H9 (cell line): ENCODE data around the gene DPM3. TPM values are rescaled to one million over a fixed set of nuclear protein-coding genes. Genes with fewer than 3 reads are reported as not detected.

Experiments
- DNase-seq: peaks from one replicate; pipeline ENCODE4 v3.0.0-alpha.2; 2017
- H2AFZ ChIP-seq: one replicate; pipeline ENCODE4 v1.6.1; 2013; ENCODE audit warnings: mild to moderate bottlenecking, low read length, control low read depth, moderate library complexity
- H2AK5ac ChIP-seq: 2 replicates; pipeline ENCODE4 v1.6.1; 2013; ENCODE audit warnings: low read length, control low read depth, mixed read lengths; ENCODE audit not compliant: insufficient read length
- H2BK120ac ChIP-seq: one replicate; pipeline ENCODE4 v1.6.1; 2013; ENCODE audit warnings: low read depth, mild to moderate bottlenecking, low read length, control low read depth, inconsistent platforms; ENCODE audit not compliant: poor library complexity, severe bottlenecking
- H2BK12ac ChIP-seq: 2 replicates; pipeline ENCODE4 v1.6.1; 2013; ENCODE audit warnings: low read length, control low read depth, mixed read lengths, low read depth; ENCODE audit not compliant: insufficient read length
- H2BK15ac ChIP-seq: 2 replicates; pipeline ENCODE4 v1.6.1; 2013; ENCODE audit warnings: low read depth, low read length, control low read depth
- H2BK20ac ChIP-seq: one replicate; pipeline ENCODE4 v1.6.1; 2013; ENCODE audit warnings: low read depth, mild to moderate bottlenecking, low read length, control low read depth, inconsistent platforms; ENCODE audit not compliant: poor library complexity, severe bottlenecking
- H2BK5ac ChIP-seq: 2 replicates; pipeline ENCODE4 v1.6.1; 2013; ENCODE audit warnings: low read length, control low read depth, mixed read lengths; ENCODE audit not compliant: insufficient read length
- H3K14ac ChIP-seq: 2 replicates; pipeline ENCODE4 v1.6.1; 2013; ENCODE audit warnings: low read length, control low read depth; ENCODE audit not compliant: insufficient read depth
- H3K18ac ChIP-seq: 2 replicates; pipeline ENCODE4 v1.6.1; 2013; ENCODE audit warnings: low read depth, mild to moderate bottlenecking, mixed read lengths, low read length, control low read depth; ENCODE audit not compliant: insufficient read length
- H3K23ac ChIP-seq: 2 replicates; pipeline ENCODE4 v1.6.1; 2013; ENCODE audit warnings: low read length, control low read depth, mixed read lengths, low read depth; ENCODE audit not compliant: insufficient read length
- H3K23me2 ChIP-seq: 2 replicates; pipeline ENCODE4 v1.6.1; 2013; ENCODE audit warnings: low read depth, mild to moderate bottlenecking, mixed read lengths, low read length, control low read depth; ENCODE audit not compliant: insufficient read length, poor library complexity, severe bottlenecking
- H3K27ac ChIP-seq: 2 replicates; pipeline ENCODE4 v1.5.1; 2013; ENCODE audit warnings: low read length, control low read depth, mixed read lengths, low read depth; ENCODE audit not compliant: insufficient read length
- H3K27me3 ChIP-seq: 2 replicates; pipeline ENCODE4 v1.6.1; 2013; ENCODE audit warnings: low read length, control low read depth, inconsistent platforms; ENCODE audit not compliant: insufficient read depth
- H3K4ac ChIP-seq: 2 replicates; pipeline ENCODE4 v1.6.1; 2013; ENCODE audit warnings: low read depth, mild to moderate bottlenecking, control low read depth, inconsistent platforms, low read length, moderate library complexity
- H3K4me1 ChIP-seq: 2 replicates; pipeline ENCODE4 v1.6.1; 2013; ENCODE audit warnings: low read length, control low read depth, inconsistent platforms; ENCODE audit not compliant: insufficient read depth
- H3K4me2 ChIP-seq: 2 replicates; pipeline ENCODE4 v1.6.1; 2013; ENCODE audit warnings: low read length, control low read depth, mixed read lengths; ENCODE audit not compliant: insufficient read length, insufficient read depth
- H3K56ac ChIP-seq: 2 replicates; pipeline ENCODE4 v1.6.1; 2013; ENCODE audit warnings: low read depth, mild to moderate bottlenecking, mixed read lengths, low read length, control low read depth; ENCODE audit not compliant: insufficient read length
- H3K79me1 ChIP-seq: 2 replicates; pipeline ENCODE4 v1.6.1; 2013; ENCODE audit warnings: low read depth, mild to moderate bottlenecking, moderate library complexity, low read length, control low read depth, inconsistent platforms; ENCODE audit not compliant: insufficient read depth, poor library complexity, severe bottlenecking
- H3K79me2 ChIP-seq: 2 replicates; pipeline ENCODE4 v1.6.1; 2013; ENCODE audit warnings: low read length, control low read depth, inconsistent platforms; ENCODE audit not compliant: insufficient read depth
- H3K9ac ChIP-seq: 2 replicates; pipeline ENCODE4 v1.6.1; 2013; ENCODE audit warnings: low read length, control low read depth, mixed read lengths; ENCODE audit not compliant: insufficient read length; ENCODE audit errors: extremely low read depth
- H3K9me3 ChIP-seq: one replicate; pipeline ENCODE4 v1.6.1; 2013; ENCODE audit warnings: low read depth, low read length, inconsistent platforms; ENCODE audit not compliant: control insufficient read depth
- H3T11ph ChIP-seq: one replicate; pipeline ENCODE4 v1.6.1; 2013; ENCODE audit warnings: mild to moderate bottlenecking, low read length, control low read depth, inconsistent platforms
- H4K20me1 ChIP-seq: one replicate; pipeline ENCODE4 v1.6.1; 2013; ENCODE audit not compliant: control insufficient read depth, insufficient read length, insufficient read depth
- H4K5ac ChIP-seq: 2 replicates; pipeline ENCODE4 v1.6.1; 2013; ENCODE audit warnings: low read depth, mild to moderate bottlenecking, mixed read lengths, low read length, control low read depth; ENCODE audit not compliant: insufficient read length
- H4K8ac ChIP-seq: replicated peaks from 2 replicates; pipeline ENCODE4 v1.6.1; 2013; ENCODE audit warnings: low read length, control low read depth, mixed read lengths, low read depth; ENCODE audit not compliant: insufficient read length
- H4K91ac ChIP-seq: 2 replicates; pipeline ENCODE4 v1.6.1; 2013; ENCODE audit warnings: low read depth, mild to moderate bottlenecking, moderate library complexity, mixed read lengths, low read length, control low read depth; ENCODE audit not compliant: insufficient read length
- H3K27ac Mint-ChIP-seq, 3 experiments: 2 replicates in 2 of 3; 3 replicates in 1 of 3; pipeline ENCODE4 v1.8.0; 2020 to 2021; ENCODE audit warnings: mixed read lengths in 3 of 3, mild to moderate bottlenecking in 1 of 3, moderate library complexity in 1 of 3
- H3K27me3 Mint-ChIP-seq: 2 replicates; pipeline ENCODE4 v1.8.0; 2021; ENCODE audit warnings: low read depth, mild to moderate bottlenecking, moderate library complexity, mixed read lengths
- H3K36me3 Mint-ChIP-seq, 3 experiments: 2 replicates in 2 of 3; 3 replicates in 1 of 3; pipeline ENCODE4 v1.8.0; 2020 to 2021; ENCODE audit warnings: low read depth in 3 of 3, mixed read lengths in 3 of 3; ENCODE audit not compliant: insufficient read depth in 1 of 3
- H3K4me1 Mint-ChIP-seq, 2 experiments: 2 replicates each; pipeline ENCODE4 v1.8.0; 2020; ENCODE audit warnings: mixed read lengths in 2 of 2
- H3K4me3 Mint-ChIP-seq, 2 experiments: 2 replicates in 1 of 2; 3 replicates in 1 of 2; pipeline ENCODE4 v1.8.0; 2020 to 2021; ENCODE audit warnings: mild to moderate bottlenecking in 2 of 2, mixed read lengths in 2 of 2, moderate library complexity in 1 of 2
- H3K9me3 Mint-ChIP-seq, 2 experiments: 2 replicates in 1 of 2; 3 replicates in 1 of 2; pipeline ENCODE4 v1.8.0; 2020; ENCODE audit warnings: mild to moderate bottlenecking in 2 of 2, mixed read lengths in 2 of 2, moderate library complexity in 1 of 2
- WGBS: extraction: QIAGEN DNeasy Blood & Tissue Kit; methylation state at CpG from one replicate; pipeline ENCODE4 v1.1.7; 2013; ENCODE audit warnings: missing lambda C conversion rate, low lambda C conversion rate, mixed read lengths; ENCODE audit not compliant: insufficient read length; ENCODE audit errors: extremely low coverage; 5-methylcytosine and 5-hydroxymethylcytosine counted together
- total RNA-seq: library from RNA; stranded (reverse); gene quantifications from 2 replicates; pipeline ENCODE4 v1.2.1, GENCODE V29; 2021
- TF ChIP-seq, protein P1 (sequence below): fragments of 200-600 bp; sonication (generic); conservative IDR thresholded peaks from 3 replicates; pipeline ENCODE4 v1.8.0; 2021; ENCODE audit warnings: antibody characterized with exemption, mild to moderate bottlenecking

The DPM3 gene
- total RNA-seq, 1 experiment from 2014 or later, result 48.5 TPM

- Histone ChIP-seq H4K5ac (no peak overlapping the region), H2BK12ac (no peak overlapping the region), H3K14ac (no peak overlapping the region), H4K20me1 (no peaks in the 10 kb centered on the region), H2BK15ac (no peak overlapping the region), H3K23me2 (no peaks in the 10 kb centered on the region), H3K27me3 (no peaks in the 10 kb centered on the region; the same call in 1 of the 2 replicates), H2BK5ac (no peak overlapping the region), H3K4ac (no peak overlapping the region), H3K4me1 (no peaks in the 10 kb centered on the region), H2BK120ac (no peak overlapping the region), H3K18ac (no peak overlapping the region), H2AFZ (no peak overlapping the region), H3K79me2 (no peaks in the 10 kb centered on the region), H3K9me3 (no peaks in the 10 kb centered on the region), H3K23ac (no peak overlapping the region), H3K79me1 (no peaks in the 10 kb centered on the region), H4K8ac (no peak overlapping the region), H3K4me2 (no peak overlapping the region), H3K9ac (no peak overlapping the region), H3K56ac (no peak overlapping the region), H4K91ac (no peak overlapping the region), H3K27ac (no peak overlapping the region), H2BK20ac (no peak overlapping the region), H2AK5ac (no peak overlapping the region), H3T11ph (no peak overlapping the region)
- no peak for DNase-seq
- no peaks in the 10 kb centered on the region for H3K9me3 Mint-ChIP-seq
- WGBS, result no CpG with 5 or more reads among the region's 4 CpGs
- H3K27me3 Mint-ChIP-seq, result peaks cover 61% of the 10 kb centered on the region
- H3K36me3 Mint-ChIP-seq, result no peaks in the 10 kb centered on the region
- TF ChIP-seq, protein P1, sequence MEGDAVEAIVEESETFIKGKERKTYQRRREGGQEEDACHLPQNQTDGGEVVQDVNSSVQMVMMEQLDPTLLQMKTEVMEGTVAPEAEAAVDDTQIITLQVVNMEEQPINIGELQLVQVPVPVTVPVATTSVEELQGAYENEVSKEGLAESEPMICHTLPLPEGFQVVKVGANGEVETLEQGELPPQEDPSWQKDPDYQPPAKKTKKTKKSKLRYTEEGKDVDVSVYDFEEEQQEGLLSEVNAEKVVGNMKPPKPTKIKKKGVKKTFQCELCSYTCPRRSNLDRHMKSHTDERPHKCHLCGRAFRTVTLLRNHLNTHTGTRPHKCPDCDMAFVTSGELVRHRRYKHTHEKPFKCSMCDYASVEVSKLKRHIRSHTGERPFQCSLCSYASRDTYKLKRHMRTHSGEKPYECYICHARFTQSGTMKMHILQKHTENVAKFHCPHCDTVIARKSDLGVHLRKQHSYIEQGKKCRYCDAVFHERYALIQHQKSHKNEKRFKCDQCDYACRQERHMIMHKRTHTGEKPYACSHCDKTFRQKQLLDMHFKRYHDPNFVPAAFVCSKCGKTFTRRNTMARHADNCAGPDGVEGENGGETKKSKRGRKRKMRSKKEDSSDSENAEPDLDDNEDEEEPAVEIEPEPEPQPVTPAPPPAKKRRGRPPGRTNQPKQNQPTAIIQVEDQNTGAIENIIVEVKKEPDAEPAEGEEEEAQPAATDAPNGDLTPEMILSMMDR, result no peak
- H3K4me1 Mint-ChIP-seq, result peaks cover 0 to 4% of the 10 kb centered on the region in 2 experiments; a peak in 1 of 4 replicates
- no peak overlapping the region for H3K27ac Mint-ChIP-seq
- H3K4me3 Mint-ChIP-seq, result no peak overlapping the region
Observed at GRCh38 chr1:155117610-155118009, 22.7 kb downstream of the DPM3 start.
